Natural killer cell treated with Interleukin-12 subunit alpha and Interleukin-12 subunit beta and Interleukin-15 and Interleukin-18, amount 100 ng/mL, for 72 hours (primary cell): ENCODE measurements around the gene IKZF3. TPM values are rescaled to one million over a fixed set of nuclear protein-coding genes. Genes with fewer than 3 reads are reported as not detected.
"Not testable (repeated sequence)": the region's sequence is repeated elsewhere in the genome, so short reads cannot be mapped to it uniquely, and the experiment has no call there.

ENCODE experiments used
- ATAC-seq, 2 donors: fragments of 150-1000 bp; cut with Tn5 transposase in 1 of 2; sonication (Bioruptor Pico), chemical (Tn5 transposase) in 1 of 2; 2 replicates each; pipeline ENCODE4 v1.10.0; 2021
- DNase-seq: peaks from one replicate; pipeline ENCODE4 v3.0.0; 2022; ENCODE audit warnings: low spot score
- H3K27ac Mint-ChIP-seq, 2 donors: 1 replicate in 1 of 2; 2 replicates in 1 of 2; pipeline ENCODE4 v1.8.0; 2022; ENCODE audit warnings: mixed read lengths in 2 of 2, mild to moderate bottlenecking in 1 of 2, moderate library complexity in 1 of 2
- H3K27me3 Mint-ChIP-seq, 2 donors: 1 replicate in 1 of 2; 2 replicates in 1 of 2; pipeline ENCODE4 v1.8.0; 2022; ENCODE audit warnings: mixed read lengths in 2 of 2
- H3K36me3 Mint-ChIP-seq: one replicate; pipeline ENCODE4 v1.8.0; 2022; ENCODE audit warnings: mixed read lengths
- H3K4me1 Mint-ChIP-seq, 2 donors: 1 replicate in 1 of 2; 2 replicates in 1 of 2; pipeline ENCODE4 v1.8.0; 2022; ENCODE audit warnings: low read depth in 2 of 2, mixed read lengths in 2 of 2, mild to moderate bottlenecking in 1 of 2
- H3K4me3 Mint-ChIP-seq: one replicate; pipeline ENCODE4 v1.8.0; 2022; ENCODE audit warnings: mixed read lengths
- H3K9me3 Mint-ChIP-seq: 2 replicates; pipeline ENCODE4 v1.8.0; 2022; ENCODE audit warnings: mixed read lengths
- total RNA-seq, 2 donors: library from RNA; stranded (reverse); gene quantifications; one replicate each; pipeline ENCODE4 v1.2.3, GENCODE V29; 2022

The IKZF3 gene
- total RNA-seq, 2 donors from 2014 or later: 65.5 to 80.9 TPM

GRCh38 chr17:39870776-39871175 is 6.7 kb upstream of the IKZF3 start:
- no peak overlapping the region for H3K4me3 Mint-ChIP-seq
- ATAC-seq: no peak
- peaks cover 13 to 20% of the 10 kb centered on the region in 2 donors for H3K4me1 Mint-ChIP-seq
- peaks cover 5% of the 10 kb centered on the region for H3K36me3 Mint-ChIP-seq
- no peak for DNase-seq
- no peak overlapping the region for H3K27ac Mint-ChIP-seq
- no peaks in the 10 kb centered on the region for H3K27me3 Mint-ChIP-seq
- no peaks in the 10 kb centered on the region for H3K9me3 Mint-ChIP-seq

- H3K4me1 Mint-ChIP-seq: peaks cover 31 to 36% of the 10 kb centered on the region in 2 donors
- peak overlapping the region; percentile 9 to 99 for H3K27ac Mint-ChIP-seq
- DNase-seq (no peak), ATAC-seq (no peak)
- peaks cover 7% of the 10 kb centered on the region for H3K36me3 Mint-ChIP-seq
- H3K9me3 Mint-ChIP-seq: no peaks in the 10 kb centered on the region
- H3K4me3 Mint-ChIP-seq: peak overlapping the region; percentile 60
- H3K27me3 Mint-ChIP-seq: no peaks in the 10 kb centered on the region
These were observed 4.4 kb upstream of the IKZF3 start for GRCh38 chr17:39868554-39868942.

GRCh38 chr17:39867880-39868553 is 3.9 kb upstream of the IKZF3 start, which contains the start of gene ZPBP2:
ZPBP2 (plus strand) TSS chr17:39868202; CDS start chr17:39868355, 153 bp downstream.
- H3K4me1 Mint-ChIP-seq: peaks cover 35 to 36% of the 10 kb centered on the region in 2 donors
- H3K9me3 Mint-ChIP-seq: no peaks in the 10 kb centered on the region
- peak within 1 kb of the TSS; percentile 73 to 99 for H3K27ac Mint-ChIP-seq
- ATAC-seq (no peak), DNase-seq (no peak)
- peak within 1 kb of the TSS; percentile 97 for H3K4me3 Mint-ChIP-seq
- H3K27me3 Mint-ChIP-seq: no peaks in the 10 kb centered on the region
- peaks cover 12% of the 10 kb centered on the region for H3K36me3 Mint-ChIP-seq

- DNase-seq (no peak), ATAC-seq (peak in 1 of 2 donors; percentile 80)
- H3K4me3 Mint-ChIP-seq: peak overlapping the region; percentile 97
- H3K27ac Mint-ChIP-seq: peak overlapping the region; percentile 73 to 99
- peaks cover 35 to 36% of the 10 kb centered on the region in 2 donors for H3K4me1 Mint-ChIP-seq
- no peaks in the 10 kb centered on the region for H3K9me3 Mint-ChIP-seq
- no peaks in the 10 kb centered on the region for H3K27me3 Mint-ChIP-seq
- H3K36me3 Mint-ChIP-seq: peaks cover 12% of the 10 kb centered on the region
These were observed 3.2 kb upstream of the IKZF3 start for GRCh38 chr17:39867084-39867879.

GRCh38 chr17:39866013-39866730 is 2.1 kb upstream of the IKZF3 start:
- peak overlapping the region; percentile 83 to 99 for H3K27ac Mint-ChIP-seq
- H3K4me1 Mint-ChIP-seq: peaks cover 37 to 40% of the 10 kb centered on the region in 2 donors
- DNase-seq (no peak), ATAC-seq (no peak)
- peaks cover 14% of the 10 kb centered on the region for H3K36me3 Mint-ChIP-seq
- peak overlapping the region; percentile 97 for H3K4me3 Mint-ChIP-seq
- H3K27me3 Mint-ChIP-seq: no peaks in the 10 kb centered on the region
- H3K9me3 Mint-ChIP-seq: no peaks in the 10 kb centered on the region

- ATAC-seq (no peak), DNase-seq (no peak)
- Mint-ChIP-seq H3K36me3 (peaks cover 16% of the 10 kb centered on the region), H3K27me3 (no peaks in the 10 kb centered on the region), H3K9me3 (no peaks in the 10 kb centered on the region), H3K27ac (peak overlapping the region; percentile 83 to 99), H3K4me3 (peak overlapping the region; percentile 97), H3K4me1 (peaks cover 47 to 53% of the 10 kb centered on the region in 2 donors)
These were observed 731 bp downstream of the IKZF3 start for GRCh38 chr17:39863244-39863917.

GRCh38 chr17:39861235-39861634 is 2.9 kb downstream of the IKZF3 start:
- Mint-ChIP-seq H3K27me3 (no peaks in the 10 kb centered on the region), H3K4me3 (peak overlapping the region; percentile 97), H3K27ac (peak overlapping the region; percentile 83 to 99), H3K9me3 (no peaks in the 10 kb centered on the region), H3K36me3 (peaks cover 14% of the 10 kb centered on the region), H3K4me1 (peaks cover 39 to 44% of the 10 kb centered on the region in 2 donors)
- ATAC-seq (peak in 1 of 2 donors; percentile 46), DNase-seq (no peak)

- DNase-seq, H3K36me3 Mint-ChIP-seq, ATAC-seq, H3K4me3 Mint-ChIP-seq, H3K27me3 Mint-ChIP-seq, H3K9me3 Mint-ChIP-seq, H3K27ac Mint-ChIP-seq: not testable (repeated sequence)
- H3K4me1 Mint-ChIP-seq: peaks cover 40 to 57% of the 10 kb centered on the region in 2 donors
These were observed 8.0 kb downstream of the IKZF3 start for GRCh38 chr17:39855911-39856649.

- peak overlapping the region; percentile 1 for H3K4me3 Mint-ChIP-seq
- DNase-seq (no peak), ATAC-seq (no peak)
- peaks cover 36 to 49% of the 10 kb centered on the region in 2 donors for H3K4me1 Mint-ChIP-seq
- H3K9me3 Mint-ChIP-seq: no peaks in the 10 kb centered on the region
- H3K36me3 Mint-ChIP-seq: peaks cover 7% of the 10 kb centered on the region
- H3K27me3 Mint-ChIP-seq: no peaks in the 10 kb centered on the region
- H3K27ac Mint-ChIP-seq: peak overlapping the region; percentile 3 to 38
These were observed 9.2 kb downstream of the IKZF3 start for GRCh38 chr17:39854909-39855308.

GRCh38 chr17:39852239-39852638 is 11.9 kb downstream of the IKZF3 start:
- H3K9me3 Mint-ChIP-seq: no peaks in the 10 kb centered on the region
- H3K36me3 Mint-ChIP-seq: peaks cover 9% of the 10 kb centered on the region
- H3K4me3 Mint-ChIP-seq: peak overlapping the region; percentile 65
- peak overlapping the region; percentile 38 to 76 for H3K27ac Mint-ChIP-seq
- ATAC-seq: peak; percentile 74 to 82
- no peaks in the 10 kb centered on the region for H3K27me3 Mint-ChIP-seq
- DNase-seq: no peak
- H3K4me1 Mint-ChIP-seq: peaks cover 45 to 53% of the 10 kb centered on the region in 2 donors

- Mint-ChIP-seq H3K36me3 (peaks cover 12% of the 10 kb centered on the region), H3K4me1 (peaks cover 49 to 58% of the 10 kb centered on the region in 2 donors)
- H3K27me3 Mint-ChIP-seq, DNase-seq, H3K27ac Mint-ChIP-seq, H3K9me3 Mint-ChIP-seq, ATAC-seq, H3K4me3 Mint-ChIP-seq: not testable (repeated sequence)
These were observed 13.9 kb downstream of the IKZF3 start for GRCh38 chr17:39850186-39850585.

- Mint-ChIP-seq H3K4me3 (no peak overlapping the region), H3K36me3 (peaks cover 5% of the 10 kb centered on the region), H3K27ac (peak overlapping the region; percentile 46 to 81), H3K9me3 (no peaks in the 10 kb centered on the region), H3K27me3 (no peaks in the 10 kb centered on the region), H3K4me1 (peaks cover 47 to 59% of the 10 kb centered on the region in 2 donors)
- ATAC-seq (no peak), DNase-seq (no peak)
These were observed 15.5 kb downstream of the IKZF3 start for GRCh38 chr17:39848600-39848999.
